ENCODE data around the gene IL25. TPM values are rescaled to one million over a fixed set of nuclear protein-coding genes. Genes with fewer than 3 reads are reported as not detected.

IL25 gene
- total and polyA plus RNA-seq, 2 of the 13 experiments (the other 11 are each of a cell fraction or from before 2014, with no cell fraction given): not detected

DNA sequence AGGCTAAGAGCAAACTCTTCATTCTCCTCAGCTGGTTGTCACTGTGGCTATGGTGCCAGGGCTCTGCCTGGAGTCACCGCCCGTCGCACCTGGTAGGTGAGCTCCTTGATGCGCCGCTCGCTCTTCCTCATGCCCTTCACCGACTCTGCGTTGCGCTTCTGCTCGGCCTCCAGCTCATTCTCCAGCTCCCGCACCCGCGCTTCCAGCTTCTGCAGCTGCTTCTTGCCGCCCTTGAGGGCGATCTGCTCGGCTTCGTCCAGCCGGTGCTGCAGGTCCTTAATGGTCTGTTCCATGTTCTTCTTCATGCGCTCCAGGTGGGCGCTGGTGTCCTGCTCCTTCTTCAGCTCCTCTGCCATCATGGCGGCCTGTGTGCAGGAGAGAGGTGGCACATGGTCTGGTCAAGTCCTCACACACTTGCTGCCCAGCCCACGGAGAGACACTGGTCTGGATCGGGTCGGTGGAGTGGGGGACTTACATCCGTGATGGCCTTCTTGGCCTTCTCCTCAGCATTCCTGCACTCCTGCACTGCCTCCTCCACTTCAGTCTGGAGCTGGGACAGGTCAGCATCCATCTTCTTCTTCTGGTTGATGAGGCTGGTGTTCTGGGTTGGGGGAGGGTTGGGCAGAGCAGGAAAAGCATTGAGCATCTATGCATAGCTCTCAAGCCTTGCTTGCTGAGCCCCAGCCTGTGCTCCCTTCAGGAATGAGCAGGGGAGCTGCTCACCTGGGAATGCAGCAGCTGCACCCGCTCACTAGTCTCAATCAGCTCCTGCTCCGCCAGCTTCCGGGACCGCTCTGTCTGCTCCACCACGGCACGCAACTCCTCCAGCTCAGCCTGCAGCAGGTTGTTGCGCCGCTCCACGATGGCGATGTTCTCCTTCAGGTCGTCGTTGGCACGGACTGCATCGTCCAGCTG, 42.6 kb downstream of the IL25 start:
- POLR2A ChIA-PET: no interaction called here
- no peaks in the 10 kb centered on the region for H3K9me3 ChIP-seq (ENCODE audit: low read length)
- no peak overlapping the region for H3K27ac ChIP-seq (ENCODE audit: extremely low read length, insufficient read depth, low read length)
- H4K20me1 ChIP-seq (ENCODE audit: insufficient read depth, low read length): no peaks in the 10 kb centered on the region
- in situ Hi-C loops (cut with HindIII; ENCODE audit: extremely low pct_ligation_motif_present, low pct_unique_long_range_greater_than_20kb): no loop called here
- no TSS peak for BruUV-seq (replicated peaks)
- CTCF ChIA-PET (ENCODE audit: low intra/inter-chr PET ratio, low total read pairs): no interaction called here
- H3K4me2 ChIP-seq (ENCODE audit: low read depth, low read length): no peak overlapping the region
- 66% methylated on average over 39 of the region's 39 CpGs for WGBS (ENCODE audit: low lambda C conversion rate)
- ATAC-seq: no peak
- no peak overlapping the region for H3K4me3 ChIP-seq (replicated peaks in 1 of 3; ENCODE audit: insufficient read depth in 1 of 3, low read depth in 2 of 3, low read length in 3 of 3)
- DNase-seq (ENCODE audit: low spot score): no peak
- H3K79me2 ChIP-seq (ENCODE audit: insufficient read depth, low read length): no peaks in the 10 kb centered on the region
- FAIRE-seq: no peak
- H3K36me3 ChIP-seq (replicated peaks in 1 of 2; ENCODE audit: control insufficient read depth in 1 of 2, insufficient read depth in 2 of 2, low read length in 2 of 2): no peaks in the 10 kb centered on the region
- peaks cover 39 to 95% of the 10 kb centered on the region in 2 experiments for H3K27me3 ChIP-seq (ENCODE audit: control insufficient read depth in 1 of 2, insufficient read depth in 2 of 2, low read length in 2 of 2)
- no peak overlapping the region for H3K9ac ChIP-seq (ENCODE audit: insufficient read depth, low read depth, low read length)
- TF ChIP-seq, protein P1, sequence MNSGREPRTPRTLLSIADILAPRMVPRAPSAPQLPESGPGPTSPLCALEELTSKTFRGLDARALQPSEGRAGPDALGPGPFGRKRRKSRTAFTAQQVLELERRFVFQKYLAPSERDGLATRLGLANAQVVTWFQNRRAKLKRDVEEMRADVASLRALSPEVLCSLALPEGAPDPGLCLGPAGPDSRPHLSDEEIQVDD (CRISPR knock-in tag; IDR thresholded peaks at IDR 0.05; ENCODE audit: borderline replicate concordance): 0 out of 2 replicates have a peak, but pooled peaks have one; percentile 8
- TF ChIP-seq ZNF740 (CRISPR knock-in tag; IDR thresholded peaks at IDR 0.05) (no peak), ZNF280B (CRISPR knock-in tag; IDR thresholded peaks at IDR 0.05; ENCODE audit: borderline replicate concordance) (peak; percentile 12; the same call in 1 of the 2 replicates), SATB2 (CRISPR knock-in tag; IDR thresholded peaks at IDR 0.05) (no peak)
- intact Hi-C loops (cut with micrococcal nuclease; ENCODE audit: unreplicated experiment): no loop called here
- H2AFZ ChIP-seq (ENCODE audit: low read length): no peak overlapping the region
- H3K4me1 ChIP-seq (ENCODE audit: insufficient read depth, low read length): no peaks in the 10 kb centered on the region

All from HepG2 (cell line).